SK-N-MC (cell line): Measurements from ENCODE around the gene SART3.

Experiments
- DNase-seq: peaks from one replicate; pipeline ENCODE4 v3.0.0-alpha.2; 2011; ENCODE audit warnings: low read depth, low spot score
- H3K27ac ChIP-seq: fragments of 200-600 bp; sonication (generic); 2 replicates; pipeline ENCODE4 v1.5.1; 2016; ENCODE audit warnings: mixed run types
- H3K36me3 ChIP-seq: fragments of 200-600 bp; sonication (generic); 2 replicates; pipeline ENCODE4 v1.6.1; 2017; ENCODE audit warnings: antibody characterized with exemption, low read length, mixed read lengths; ENCODE audit not compliant: insufficient read depth
- H3K4me3 ChIP-seq: fragments of 200-600 bp; sonication (generic); 2 replicates; pipeline ENCODE4 v1.5.1; 2016
- H3K9ac ChIP-seq: fragments of 200-600 bp; sonication (generic); 2 replicates; pipeline ENCODE4 v1.8.0; 2017; ENCODE audit warnings: mixed run types, mixed read lengths; ENCODE audit not compliant: insufficient read length
- H3K9me3 ChIP-seq: fragments of 200-600 bp; sonication (generic); 2 replicates; pipeline ENCODE4 v1.6.1; 2017; ENCODE audit warnings: low read depth, mild to moderate bottlenecking, antibody characterized with exemption, low read length, moderate library complexity, mixed read lengths
- EZH2 ChIP-seq: fragments of 200-600 bp; sonication (generic); IDR thresholded peaks from one replicate; pipeline ENCODE4 v1.6.1; 2017; ENCODE audit warnings: antibody characterized with exemption
- FOXP2 ChIP-seq: optimal IDR thresholded peaks from 2 replicates; pipeline ENCODE3; 2011; ENCODE audit warnings: mild to moderate bottlenecking, moderate library complexity; ENCODE audit not compliant: insufficient read depth; ENCODE audit errors: extremely low read length, control extremely low read depth
- POLR2AphosphoS5 ChIP-seq: IDR thresholded peaks from 2 replicates; pipeline ENCODE4 v1.6.1; 2012; ENCODE audit warnings: mild to moderate bottlenecking, low read depth, low read length, borderline replicate concordance

SART3 gene, protein sequence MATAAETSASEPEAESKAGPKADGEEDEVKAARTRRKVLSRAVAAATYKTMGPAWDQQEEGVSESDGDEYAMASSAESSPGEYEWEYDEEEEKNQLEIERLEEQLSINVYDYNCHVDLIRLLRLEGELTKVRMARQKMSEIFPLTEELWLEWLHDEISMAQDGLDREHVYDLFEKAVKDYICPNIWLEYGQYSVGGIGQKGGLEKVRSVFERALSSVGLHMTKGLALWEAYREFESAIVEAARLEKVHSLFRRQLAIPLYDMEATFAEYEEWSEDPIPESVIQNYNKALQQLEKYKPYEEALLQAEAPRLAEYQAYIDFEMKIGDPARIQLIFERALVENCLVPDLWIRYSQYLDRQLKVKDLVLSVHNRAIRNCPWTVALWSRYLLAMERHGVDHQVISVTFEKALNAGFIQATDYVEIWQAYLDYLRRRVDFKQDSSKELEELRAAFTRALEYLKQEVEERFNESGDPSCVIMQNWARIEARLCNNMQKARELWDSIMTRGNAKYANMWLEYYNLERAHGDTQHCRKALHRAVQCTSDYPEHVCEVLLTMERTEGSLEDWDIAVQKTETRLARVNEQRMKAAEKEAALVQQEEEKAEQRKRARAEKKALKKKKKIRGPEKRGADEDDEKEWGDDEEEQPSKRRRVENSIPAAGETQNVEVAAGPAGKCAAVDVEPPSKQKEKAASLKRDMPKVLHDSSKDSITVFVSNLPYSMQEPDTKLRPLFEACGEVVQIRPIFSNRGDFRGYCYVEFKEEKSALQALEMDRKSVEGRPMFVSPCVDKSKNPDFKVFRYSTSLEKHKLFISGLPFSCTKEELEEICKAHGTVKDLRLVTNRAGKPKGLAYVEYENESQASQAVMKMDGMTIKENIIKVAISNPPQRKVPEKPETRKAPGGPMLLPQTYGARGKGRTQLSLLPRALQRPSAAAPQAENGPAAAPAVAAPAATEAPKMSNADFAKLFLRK

GRCh38 chr12:108560752-108561719 lies at the start of gene SART3:
Gene SART3, minus strand, starts transcription at chr12:108561173. Its CDS starts 19 bp downstream, at chr12:108561154.
- H3K27ac ChIP-seq = peak within 1 kb of the TSS; percentile 98
- peak within 1 kb of the TSS; percentile 97 for H3K9ac ChIP-seq
- H3K36me3 ChIP-seq = peaks cover 46% of the 10 kb centered on the region
- H3K4me3 ChIP-seq = peak within 1 kb of the TSS; percentile 81
- TF ChIP-seq POLR2AphosphoS5 = peak; percentile 82
- TF ChIP-seq FOXP2 = no peak
- DNase-seq = peak; percentile 91
- H3K9me3 ChIP-seq = no peaks in the 10 kb centered on the region

DNA sequence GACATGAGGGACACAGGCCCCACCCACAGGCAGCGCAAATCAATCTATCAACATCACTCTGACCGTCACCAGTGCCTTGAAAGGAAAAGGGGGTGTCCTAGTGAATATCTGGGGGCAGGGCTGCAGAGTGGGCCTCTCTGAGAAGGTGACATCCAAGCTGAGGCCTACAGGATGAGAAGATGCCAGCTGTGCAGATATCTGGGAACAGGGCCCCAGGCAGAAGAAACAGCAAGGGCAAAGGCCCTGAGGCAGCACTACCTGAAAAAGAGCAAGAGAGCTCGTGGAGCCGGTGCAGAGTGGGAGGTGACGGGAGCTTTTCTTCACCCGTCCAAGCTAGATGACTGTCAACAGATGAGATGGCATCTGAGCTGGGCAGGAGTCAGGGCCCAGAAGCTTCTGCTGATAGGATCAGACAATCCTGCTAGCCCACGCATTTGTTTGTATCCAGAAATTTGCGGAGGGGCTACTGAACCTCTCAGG lies 49.4 kb upstream of the SART3 start:
- no peak for DNase-seq
- Histone ChIP-seq H3K9ac (no peak overlapping the region), H3K36me3 (no peaks in the 10 kb centered on the region), H3K4me3 (no peak overlapping the region), H3K9me3 (no peaks in the 10 kb centered on the region), H3K27ac (no peak overlapping the region)
- TF ChIP-seq POLR2AphosphoS5 (no peak), FOXP2 (no peak), EZH2 (no peak)

DNA sequence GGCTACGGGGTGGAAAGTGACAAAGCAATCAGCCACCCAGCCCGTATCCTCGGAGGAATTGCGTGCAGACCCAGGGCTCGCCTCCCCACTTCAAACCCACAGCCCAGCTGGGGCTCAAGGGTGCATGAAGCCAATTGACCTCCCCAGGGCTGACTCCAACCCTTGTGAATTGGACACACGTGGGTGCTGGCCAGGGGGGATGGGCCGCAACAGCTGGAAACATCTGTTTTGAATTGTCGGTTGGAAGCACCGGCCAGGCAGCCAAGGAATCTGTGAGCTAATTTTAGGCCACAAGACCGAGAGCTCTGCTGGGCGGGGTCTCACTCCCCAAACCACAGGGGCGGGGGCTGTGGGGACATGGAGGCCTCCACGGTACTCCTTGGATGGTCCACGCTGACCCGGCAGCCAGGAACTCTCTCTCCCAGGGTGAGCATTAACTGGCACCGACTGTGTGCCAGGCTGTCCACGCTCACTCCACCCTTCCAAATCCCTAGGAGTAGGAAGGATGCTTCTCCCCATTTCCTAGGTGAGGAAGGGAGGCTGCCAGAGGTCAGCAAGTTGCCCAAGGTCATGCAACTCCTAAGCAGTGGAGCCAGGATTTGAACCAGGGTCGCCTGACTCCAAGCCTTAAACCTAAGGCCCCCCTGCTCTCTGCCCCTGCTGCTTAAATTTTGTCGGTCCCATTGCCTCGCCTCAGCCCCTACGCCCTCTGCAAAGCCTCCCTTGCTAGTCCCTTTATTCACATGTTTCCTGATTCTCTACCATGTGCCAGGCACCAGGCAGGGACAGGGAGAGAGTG lies 48.8 kb upstream of the SART3 start:
- Histone ChIP-seq H3K9me3 (no peaks in the 10 kb centered on the region), H3K4me3 (no peak overlapping the region), H3K27ac (no peak overlapping the region), H3K9ac (peak overlapping the region; percentile 29), H3K36me3 (no peaks in the 10 kb centered on the region)
- no peak for TF ChIP-seq EZH2
- no peak for TF ChIP-seq POLR2AphosphoS5
- no peak for TF ChIP-seq FOXP2
- no peak for DNase-seq

DNA sequence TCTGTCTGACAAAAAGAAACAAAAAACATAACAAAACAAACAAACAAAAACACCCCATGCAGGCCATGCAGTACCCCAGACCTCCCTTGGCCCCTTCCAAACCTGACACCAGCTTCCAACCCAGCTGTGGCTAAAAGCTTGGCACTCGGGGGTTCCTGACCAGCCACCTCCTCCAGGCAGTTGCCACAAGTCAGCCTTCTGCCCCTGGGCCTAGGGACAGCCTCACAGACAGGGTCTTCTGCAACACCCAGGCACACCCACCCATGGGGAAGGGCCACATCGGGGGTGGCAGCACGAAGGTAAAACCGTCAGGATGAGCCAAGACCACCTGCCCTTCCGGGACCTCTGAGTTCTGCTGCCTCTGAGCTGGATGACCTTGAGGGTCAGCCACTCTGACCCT lies 47.6 kb upstream of the SART3 start:
- DNase-seq = no peak
- no peak overlapping the region for H3K4me3 ChIP-seq
- no peak for TF ChIP-seq EZH2
- no peak for TF ChIP-seq POLR2AphosphoS5
- TF ChIP-seq FOXP2 = no peak
- H3K27ac ChIP-seq = no peak overlapping the region
- H3K36me3 ChIP-seq = no peaks in the 10 kb centered on the region
- H3K9ac ChIP-seq = no peak overlapping the region
- H3K9me3 ChIP-seq = no peaks in the 10 kb centered on the region

DNA sequence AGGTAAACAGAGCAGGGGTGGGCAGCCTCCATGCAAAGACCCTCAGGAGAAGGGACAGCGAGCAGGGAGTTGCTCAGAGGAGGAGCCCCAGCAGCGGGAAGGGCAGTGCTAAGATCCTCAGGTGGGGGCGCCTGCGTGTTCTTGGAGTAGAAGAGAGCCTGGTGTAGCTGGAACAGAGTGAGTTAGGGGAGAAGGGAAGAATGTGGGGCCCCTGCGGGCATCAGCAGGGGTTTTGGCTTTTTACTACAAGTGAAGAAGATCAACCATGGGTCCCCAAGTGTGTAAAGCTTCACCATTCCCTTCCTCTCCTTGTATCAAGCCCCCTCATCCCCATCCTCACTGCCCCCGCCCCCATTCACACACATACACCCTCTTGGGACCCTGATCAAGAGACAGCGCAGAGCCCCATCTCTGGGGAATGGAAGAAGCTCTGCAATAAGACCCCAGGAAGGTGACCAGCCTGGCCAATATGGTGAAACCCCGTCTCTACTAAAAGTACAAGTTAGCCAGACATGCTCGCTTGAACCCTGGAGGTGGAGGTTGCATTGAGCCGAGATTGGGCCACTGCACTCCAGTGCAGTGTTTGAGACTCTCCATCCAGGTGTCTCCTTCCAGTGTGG lies 47.1 kb upstream of the SART3 start:
- Histone ChIP-seq H3K27ac (no peak overlapping the region), H3K9ac (no peak overlapping the region), H3K4me3 (no peak overlapping the region), H3K36me3 (no peaks in the 10 kb centered on the region), H3K9me3 (no peaks in the 10 kb centered on the region)
- DNase-seq = no peak
- TF ChIP-seq POLR2AphosphoS5 = no peak

- Histone ChIP-seq H3K36me3 (no peaks in the 10 kb centered on the region), H3K9me3 (no peaks in the 10 kb centered on the region), H3K4me3 (no peak overlapping the region), H3K27ac (no peak overlapping the region), H3K9ac (no peak overlapping the region)
- no peak for DNase-seq
- TF ChIP-seq POLR2AphosphoS5 (no peak), FOXP2 (no peak)
These were observed 45.5 kb upstream of the SART3 start for GRCh38 chr12:108606492-108606891.

DNA sequence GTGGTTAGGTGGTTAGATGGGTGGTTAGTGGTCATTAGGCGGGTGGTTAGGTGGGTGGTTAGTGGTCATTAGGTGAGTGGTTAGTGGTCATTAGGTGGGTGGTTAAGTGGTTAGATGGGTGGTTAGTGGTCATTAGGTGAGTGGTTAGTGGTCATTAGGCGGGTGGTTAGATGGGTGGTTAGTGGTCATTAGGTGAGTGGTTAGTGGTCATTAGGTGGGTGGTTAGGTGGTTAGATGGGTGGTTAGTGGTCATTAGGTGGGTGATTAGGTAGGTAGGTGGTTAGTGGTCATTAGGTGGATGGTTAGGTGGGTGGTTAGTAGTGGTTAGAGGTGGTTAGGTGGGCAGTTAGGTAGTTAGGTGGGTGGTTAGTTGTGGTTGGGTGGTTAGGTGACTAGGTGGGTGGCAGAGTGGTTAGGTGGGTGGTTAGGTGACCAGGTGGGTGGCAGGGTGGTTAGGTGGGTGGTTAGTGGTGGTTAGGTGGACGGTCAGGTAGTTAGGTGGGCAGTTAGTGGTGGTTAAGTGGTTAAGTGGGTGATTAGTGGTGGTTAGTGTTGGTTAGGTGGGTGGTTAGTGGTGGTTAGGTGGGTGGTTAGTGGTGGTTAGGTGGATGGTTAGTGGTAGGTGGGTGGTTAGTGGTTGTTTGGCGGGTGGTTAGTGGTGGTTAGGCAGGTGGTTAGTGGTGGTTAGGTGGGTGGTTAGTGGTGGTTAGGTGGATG lies 44.9 kb upstream of the SART3 start:
- H3K36me3 ChIP-seq = no peaks in the 10 kb centered on the region
- no peaks in the 10 kb centered on the region for H3K9me3 ChIP-seq
- H3K4me3 ChIP-seq = no peak overlapping the region
- no peak overlapping the region for H3K9ac ChIP-seq
- no peak for DNase-seq
- TF ChIP-seq EZH2 = no peak
- TF ChIP-seq FOXP2 = no peak
- TF ChIP-seq POLR2AphosphoS5 = no peak
- no peak overlapping the region for H3K27ac ChIP-seq
